ENCODE data around the gene ORAI3.

- no peak for TF ChIP-seq CTCF (IDR thresholded peaks at IDR 0.05)
- no peak for TF ChIP-seq EP300 (IDR thresholded peaks at IDR 0.05)
Observed at GRCh38 chr16:30964574-30965226, 15.8 kb downstream of the ORAI3 start.
